KOPT-K1 (cell line): ENCODE data around the gene PALM2AKAP2.

Experiments
- H3K27ac ChIP-seq: fragments of 200-600 bp; sonication (generic); 2 replicates; pipeline ENCODE4 v1.5.1; 2016; ENCODE audit warnings: antibody characterized with exemption, mild to moderate bottlenecking, low read depth, low read length; ENCODE audit not compliant: poor library complexity, severe bottlenecking
- H3K36me3 ChIP-seq: fragments of 200-600 bp; sonication (generic); 2 replicates; pipeline ENCODE4 v1.5.1; 2017; ENCODE audit warnings: antibody characterized with exemption, mild to moderate bottlenecking, low read length, moderate library complexity; ENCODE audit not compliant: insufficient read depth
- H3K9me3 ChIP-seq: fragments of 200-600 bp; sonication (generic); 2 replicates; pipeline ENCODE4 v1.5.1; 2017; ENCODE audit warnings: antibody characterized with exemption, low read length, mild to moderate bottlenecking; ENCODE audit not compliant: insufficient read depth, poor library complexity, severe bottlenecking

The PALM2AKAP2 gene

DNA sequence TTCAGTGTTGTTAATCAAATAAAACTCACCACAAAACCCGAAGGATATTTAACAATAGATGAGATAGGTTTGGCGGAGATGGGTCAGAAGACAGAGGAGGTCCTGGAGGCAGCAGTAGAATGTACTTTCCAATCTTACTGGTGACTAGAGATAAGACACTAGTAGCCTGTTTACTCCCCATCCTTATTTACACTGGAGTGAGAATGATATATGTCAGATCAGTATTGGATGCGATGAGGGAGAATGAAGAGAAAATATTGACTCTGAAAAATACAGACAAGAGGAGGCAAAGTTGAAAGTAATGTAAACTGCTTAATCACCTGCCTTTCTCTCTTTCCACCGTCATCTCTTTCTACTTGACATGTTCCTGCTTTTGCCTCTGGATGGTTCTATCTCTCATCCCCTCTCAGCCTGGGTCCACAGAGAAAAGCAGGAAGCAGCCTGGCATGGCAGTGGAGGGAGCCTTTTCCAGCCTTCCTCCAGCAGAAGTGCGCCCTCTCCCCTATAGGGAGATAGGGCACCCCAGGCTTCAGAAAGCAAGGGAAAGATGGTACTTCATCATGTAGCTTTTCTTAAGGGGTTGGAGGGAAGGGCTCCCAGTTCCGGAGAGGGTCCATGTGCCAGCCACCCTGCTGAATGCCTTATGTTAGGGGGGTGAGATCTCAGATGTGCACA is 11.1 kb downstream of the PALM2AKAP2 start:
- H3K36me3 ChIP-seq: no peaks in the 10 kb centered on the region
- no peaks in the 10 kb centered on the region for H3K9me3 ChIP-seq
- H3K27ac ChIP-seq: no peak overlapping the region

DNA sequence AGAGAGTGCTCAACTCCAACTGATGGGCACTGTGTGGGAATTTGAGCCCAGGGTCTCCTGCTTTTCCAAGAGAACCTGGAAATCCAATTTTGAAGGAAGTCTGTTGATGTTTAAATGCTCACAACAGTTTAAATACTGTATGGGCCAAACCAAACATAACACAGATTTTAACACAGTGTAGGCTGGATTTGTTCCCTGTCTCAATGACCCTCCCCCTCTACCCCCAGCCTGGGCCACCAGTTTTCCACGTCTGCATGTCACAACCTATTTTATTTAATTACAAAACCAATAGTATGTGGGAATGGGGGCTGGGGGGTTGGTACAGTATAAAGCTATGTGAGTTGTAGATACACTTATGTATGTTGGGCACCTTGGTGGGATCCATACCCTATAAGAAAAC is 11.7 kb downstream of the PALM2AKAP2 start:
- Histone ChIP-seq H3K27ac (no peak overlapping the region), H3K9me3 (no peaks in the 10 kb centered on the region), H3K36me3 (no peaks in the 10 kb centered on the region)

DNA sequence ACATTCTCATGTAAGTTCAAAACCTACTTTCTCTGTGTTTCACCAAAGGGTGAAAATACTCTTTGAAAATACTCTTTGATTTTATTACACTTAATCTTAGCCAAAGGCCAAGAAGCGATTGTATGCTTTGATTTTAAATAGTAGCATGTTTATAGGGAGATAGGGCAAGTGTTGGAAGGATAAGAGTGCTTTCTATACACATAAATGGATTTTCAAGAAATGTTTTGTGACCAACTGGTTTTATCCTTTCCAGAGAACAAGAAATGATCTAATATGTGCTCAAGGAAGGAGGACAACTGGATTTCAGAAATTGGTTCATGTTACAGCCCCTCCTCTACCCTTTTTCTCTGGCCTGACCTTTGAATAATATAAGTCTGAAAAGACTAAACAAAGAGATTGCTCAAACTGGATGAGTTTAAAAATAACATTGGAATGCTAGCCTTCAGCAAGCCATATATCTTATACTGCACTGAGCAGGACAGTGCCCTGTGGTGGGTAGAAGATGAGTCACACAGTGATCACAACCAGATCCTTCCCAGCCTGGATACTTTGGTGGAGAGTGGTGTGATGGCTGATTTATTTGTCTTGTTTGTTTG is 13.1 kb downstream of the PALM2AKAP2 start:
- Histone ChIP-seq H3K27ac (no peak overlapping the region), H3K36me3 (no peaks in the 10 kb centered on the region), H3K9me3 (no peaks in the 10 kb centered on the region)

DNA sequence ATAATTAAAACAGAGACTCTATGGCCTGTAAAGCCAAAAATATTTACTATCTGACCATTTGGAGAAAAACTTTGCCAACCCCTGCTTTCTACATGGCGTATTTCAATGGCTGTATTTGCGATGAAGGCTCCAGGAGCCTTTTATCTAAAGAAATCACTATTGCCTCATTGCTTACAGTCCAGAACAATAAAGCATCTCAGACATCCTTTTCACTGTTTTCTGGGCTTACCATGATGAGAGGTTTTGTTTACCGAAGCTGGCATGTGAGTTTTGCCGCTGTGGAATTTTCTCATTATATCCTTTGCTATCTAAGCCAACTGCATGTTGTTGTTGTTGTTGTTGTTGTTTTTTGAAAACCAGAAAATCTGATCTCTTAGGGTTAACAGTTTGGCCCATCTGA is 13.9 kb downstream of the PALM2AKAP2 start:
- Histone ChIP-seq H3K27ac (no peak overlapping the region), H3K36me3 (no peaks in the 10 kb centered on the region), H3K9me3 (no peaks in the 10 kb centered on the region)

DNA sequence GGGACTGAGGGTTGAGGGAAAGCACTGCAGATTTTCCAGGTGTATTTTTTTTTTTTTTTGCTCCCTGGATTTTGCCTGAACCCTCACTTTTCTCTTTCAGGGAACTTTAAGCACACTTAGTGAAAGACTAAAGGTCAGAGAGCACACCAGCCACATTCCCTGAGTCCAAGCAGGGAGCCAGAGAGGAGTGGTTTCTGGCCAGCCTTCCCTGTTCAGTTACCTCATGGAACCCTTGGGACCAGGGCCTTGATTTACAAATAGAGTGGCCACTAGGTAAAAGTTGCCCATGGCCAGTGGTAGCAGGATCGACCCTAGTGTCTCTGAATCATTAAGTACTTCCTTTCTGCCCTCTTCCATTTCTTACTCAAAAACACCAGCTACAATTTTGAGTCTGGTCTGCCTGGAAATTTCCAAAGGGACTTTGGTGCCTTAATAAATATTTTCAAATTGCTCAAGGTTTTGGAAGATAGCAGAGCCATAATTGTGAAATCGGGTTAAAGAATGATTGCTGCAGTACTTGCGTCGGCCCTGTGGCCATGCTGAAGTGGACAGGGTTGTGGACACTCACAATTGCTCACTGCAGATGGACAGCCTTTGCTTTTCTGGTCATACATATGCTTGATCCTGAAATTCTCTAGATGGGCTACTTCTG is 14.5 kb downstream of the PALM2AKAP2 start:
- no peaks in the 10 kb centered on the region for H3K9me3 ChIP-seq
- no peaks in the 10 kb centered on the region for H3K36me3 ChIP-seq
- H3K27ac ChIP-seq: no peak overlapping the region

DNA sequence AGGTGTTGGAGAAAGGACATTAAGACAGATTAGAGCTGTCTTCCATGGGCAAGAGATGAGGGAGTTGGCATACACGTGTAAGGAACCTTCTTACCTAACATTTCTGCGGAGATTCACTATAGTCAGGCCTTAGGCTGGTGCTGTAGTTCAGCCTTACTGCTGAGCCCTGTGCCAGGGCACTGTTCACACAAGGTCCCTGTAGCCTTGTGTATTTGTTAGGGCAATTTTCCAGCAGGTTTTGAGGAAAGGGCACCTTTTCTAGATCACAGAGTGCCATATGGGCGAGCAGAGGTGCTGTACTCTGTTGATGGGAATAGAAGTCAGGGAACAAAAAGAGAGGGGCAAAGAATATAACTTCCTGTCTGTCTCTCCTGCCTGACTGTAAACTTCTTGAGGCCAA is 15.6 kb downstream of the PALM2AKAP2 start:
- H3K9me3 ChIP-seq: no peaks in the 10 kb centered on the region
- H3K36me3 ChIP-seq: no peaks in the 10 kb centered on the region
- no peak overlapping the region for H3K27ac ChIP-seq

DNA sequence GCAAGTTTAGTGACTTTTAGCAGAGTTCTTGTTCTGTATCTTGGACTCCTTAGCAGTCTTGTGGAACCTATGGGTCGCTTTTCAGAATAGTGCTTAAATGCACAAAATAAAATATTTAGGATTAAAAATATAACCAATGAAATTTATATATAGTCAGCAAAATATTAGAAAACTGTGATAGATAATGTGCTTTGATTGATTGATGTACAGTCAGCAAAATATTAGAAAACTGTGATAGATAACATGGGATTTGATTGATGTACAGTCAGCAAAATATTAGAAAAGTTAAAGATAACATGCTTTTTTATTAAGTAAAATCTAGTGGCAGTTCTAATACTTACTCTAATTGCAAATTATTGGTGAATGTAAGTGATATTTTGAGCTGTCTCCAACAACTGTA is 16.1 kb downstream of the PALM2AKAP2 start:
- Histone ChIP-seq H3K36me3 (no peaks in the 10 kb centered on the region), H3K9me3 (no peaks in the 10 kb centered on the region), H3K27ac (no peak overlapping the region)

DNA sequence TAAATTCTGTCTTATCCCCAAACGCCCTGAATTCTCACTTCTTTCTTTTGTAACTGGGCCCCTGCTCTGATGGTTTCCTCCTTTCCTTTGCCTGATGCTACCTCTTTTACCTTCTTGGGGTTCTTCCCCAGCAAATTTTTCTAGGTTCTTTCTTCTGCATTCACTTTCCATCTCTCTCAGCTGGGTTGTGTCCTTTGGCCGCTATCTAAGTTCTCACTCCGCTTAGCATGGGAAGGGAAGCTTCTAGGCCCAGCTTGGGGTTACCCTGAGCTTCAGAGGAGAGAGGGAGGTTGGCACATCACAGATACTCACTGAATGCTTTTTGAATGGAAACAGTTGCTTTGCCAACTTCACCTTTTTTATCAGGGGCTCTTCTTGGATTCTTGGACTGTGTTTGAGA is 17.0 kb downstream of the PALM2AKAP2 start:
- Histone ChIP-seq H3K36me3 (no peaks in the 10 kb centered on the region), H3K9me3 (no peaks in the 10 kb centered on the region), H3K27ac (no peak overlapping the region)

- no peaks in the 10 kb centered on the region for H3K9me3 ChIP-seq
- no peak overlapping the region for H3K27ac ChIP-seq
Observed at GRCh38 chr9:109797509-109797908, 17.5 kb downstream of the PALM2AKAP2 start.

GRCh38 chr9:109799141-109799540 is 19.1 kb downstream of the PALM2AKAP2 start:
- no peaks in the 10 kb centered on the region for H3K36me3 ChIP-seq
- no peaks in the 10 kb centered on the region for H3K9me3 ChIP-seq
- H3K27ac ChIP-seq: no peak overlapping the region

More at GRCh38 chr9:109797509-109797908, 17.5 kb downstream of the PALM2AKAP2 start:
- no peaks in the 10 kb centered on the region for H3K36me3 ChIP-seq

- no peak overlapping the region for H3K27ac ChIP-seq
- no peaks in the 10 kb centered on the region for H3K9me3 ChIP-seq
- H3K36me3 ChIP-seq: no peaks in the 10 kb centered on the region
Observed at GRCh38 chr9:109799792-109800191, 19.8 kb downstream of the PALM2AKAP2 start.

GRCh38 chr9:109801484-109801883 is 21.5 kb downstream of the PALM2AKAP2 start:
- Histone ChIP-seq H3K9me3 (no peaks in the 10 kb centered on the region), H3K27ac (no peak overlapping the region), H3K36me3 (no peaks in the 10 kb centered on the region)

DNA sequence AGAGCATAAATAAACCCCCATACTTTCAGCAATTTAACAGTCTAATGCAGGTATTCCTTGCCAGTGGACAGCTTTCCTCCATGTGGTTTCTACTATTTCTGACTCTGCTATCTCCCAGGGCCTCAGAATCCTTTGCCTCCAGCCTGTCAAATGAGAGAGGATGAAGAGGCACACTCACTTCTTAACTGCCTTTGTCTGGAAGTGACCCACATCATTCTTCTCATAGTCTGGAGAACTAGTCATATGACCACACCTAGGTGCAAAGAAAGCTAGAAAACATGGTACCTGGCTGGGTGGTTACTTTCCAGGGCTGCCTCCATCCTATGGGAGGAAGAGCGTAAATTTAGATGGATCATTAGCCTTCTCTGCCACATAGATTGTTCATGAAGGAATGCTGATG is 22.5 kb downstream of the PALM2AKAP2 start:
- no peak overlapping the region for H3K27ac ChIP-seq
- no peaks in the 10 kb centered on the region for H3K36me3 ChIP-seq
- H3K9me3 ChIP-seq: no peaks in the 10 kb centered on the region

GRCh38 chr9:109805050-109805449 is 25.1 kb downstream of the PALM2AKAP2 start:
- Histone ChIP-seq H3K9me3 (no peaks in the 10 kb centered on the region), H3K36me3 (no peaks in the 10 kb centered on the region), H3K27ac (no peak overlapping the region)

GRCh38 chr9:109806506-109807115 is 26.6 kb downstream of the PALM2AKAP2 start:
- no peak overlapping the region for H3K27ac ChIP-seq
- H3K36me3 ChIP-seq: no peaks in the 10 kb centered on the region
- H3K9me3 ChIP-seq: no peaks in the 10 kb centered on the region
